GM19240 (cell line): Measurements from ENCODE around the gene TSHZ2.
"Not testable (repeated sequence)": the region's sequence is repeated elsewhere in the genome, so short reads cannot be mapped to it uniquely, and the experiment has no call there.

Source experiments
- DNase-seq: peaks from one replicate; pipeline ENCODE4 v3.0.0; 2011; ENCODE audit warnings: low spot score; ENCODE audit not compliant: insufficient read length

The TSHZ2 gene

GRCh38 chr20:53302695-53303412 lies 330.7 kb downstream of the TSHZ2 start:
- DNase-seq = no peak

DNA sequence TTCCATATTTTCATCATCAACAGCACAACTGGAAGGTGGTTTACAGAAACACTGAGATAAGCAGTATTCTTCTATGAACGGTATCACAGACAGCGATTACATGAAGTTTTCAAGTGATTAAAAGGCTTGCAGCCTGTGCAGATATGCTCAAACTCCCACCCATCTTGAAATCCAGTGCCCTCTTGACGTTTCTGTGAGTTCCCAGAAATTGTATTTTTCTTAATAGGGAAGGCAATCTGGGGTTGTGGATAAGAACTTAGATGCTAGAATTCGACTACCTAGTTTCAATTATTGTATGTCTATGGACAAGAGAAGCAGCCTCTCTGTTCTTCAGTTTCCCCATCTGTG lies 331.2 kb downstream of the TSHZ2 start:
- no peak for DNase-seq

DNA sequence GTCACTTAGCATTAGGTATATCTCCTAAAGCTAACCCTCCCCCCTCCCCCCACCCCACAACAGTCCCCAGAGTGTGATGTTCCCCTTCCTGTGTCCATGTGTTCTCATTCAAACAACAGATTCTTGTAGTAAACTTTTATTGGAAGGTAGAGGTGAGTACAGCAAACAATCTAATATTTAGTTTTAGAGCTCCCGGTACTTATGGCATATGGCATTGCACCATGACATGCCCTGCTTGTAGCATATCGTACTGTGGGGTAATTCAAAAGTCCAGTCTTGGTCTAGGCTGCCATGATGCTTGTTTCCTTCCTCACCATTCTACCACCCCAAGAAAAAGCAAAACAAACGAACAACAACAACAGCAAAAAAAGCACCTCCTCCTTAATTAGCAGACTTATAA lies 332.0 kb downstream of the TSHZ2 start:
- no peak for DNase-seq

DNA sequence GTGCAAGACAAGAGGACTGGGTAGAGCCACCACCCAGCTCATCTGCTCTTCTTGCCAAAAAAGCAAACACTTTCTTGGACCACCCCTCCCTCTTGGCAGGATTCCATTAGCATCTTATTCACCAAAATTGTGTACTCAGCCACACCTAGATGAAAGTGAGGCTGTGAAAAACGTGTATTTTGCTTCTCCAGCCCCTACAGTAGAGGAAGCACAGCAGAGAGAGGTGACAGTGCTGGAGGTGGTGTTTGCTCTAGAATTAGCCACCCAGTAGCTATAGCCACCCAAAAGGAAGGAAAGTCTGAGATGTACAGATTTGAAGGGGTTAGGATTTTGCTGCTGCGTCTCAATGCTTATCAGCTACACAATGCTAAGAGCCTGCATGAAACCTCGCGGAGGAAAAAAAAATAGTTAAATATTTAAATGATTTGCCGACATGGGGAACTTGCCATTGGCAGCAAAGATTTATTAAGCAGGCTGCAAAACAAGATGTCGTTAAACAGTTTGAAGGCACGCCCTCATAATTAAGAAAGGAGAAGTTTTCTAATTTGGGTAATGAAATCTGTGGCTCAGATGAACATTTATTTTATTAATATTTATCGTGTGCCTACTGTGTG lies 334.1 kb downstream of the TSHZ2 start:
- no peak for DNase-seq

DNA sequence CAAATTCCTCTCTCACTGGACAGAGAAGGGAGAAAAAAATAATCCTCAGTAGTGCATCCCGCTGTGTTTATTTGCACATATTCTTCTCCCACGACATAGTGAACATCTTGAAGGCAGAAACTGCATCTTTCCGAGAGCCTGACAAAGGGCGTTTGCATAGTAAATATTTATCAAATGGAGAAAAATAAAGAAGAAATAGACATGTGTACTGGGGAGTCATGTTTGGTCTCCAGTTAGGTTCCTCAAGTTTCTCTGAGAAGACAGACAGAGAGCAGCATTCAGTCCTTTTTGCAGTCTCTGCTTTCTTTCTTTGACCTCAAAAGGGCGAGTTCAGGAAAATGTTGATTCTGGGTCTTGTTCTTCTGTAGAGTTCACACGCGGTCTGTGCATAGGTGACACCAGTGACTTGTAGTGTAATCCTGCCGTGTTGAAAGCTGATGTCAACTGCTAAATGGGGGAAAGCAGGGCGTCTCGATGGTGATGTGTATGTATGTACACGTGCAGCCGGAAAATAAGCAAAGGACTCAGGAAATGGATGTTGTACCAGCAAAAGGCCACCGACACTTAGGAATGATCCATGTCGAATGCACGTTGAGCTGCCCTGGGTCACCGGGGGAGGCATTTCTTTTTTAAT lies 335.9 kb downstream of the TSHZ2 start:
- no peak for DNase-seq

DNA sequence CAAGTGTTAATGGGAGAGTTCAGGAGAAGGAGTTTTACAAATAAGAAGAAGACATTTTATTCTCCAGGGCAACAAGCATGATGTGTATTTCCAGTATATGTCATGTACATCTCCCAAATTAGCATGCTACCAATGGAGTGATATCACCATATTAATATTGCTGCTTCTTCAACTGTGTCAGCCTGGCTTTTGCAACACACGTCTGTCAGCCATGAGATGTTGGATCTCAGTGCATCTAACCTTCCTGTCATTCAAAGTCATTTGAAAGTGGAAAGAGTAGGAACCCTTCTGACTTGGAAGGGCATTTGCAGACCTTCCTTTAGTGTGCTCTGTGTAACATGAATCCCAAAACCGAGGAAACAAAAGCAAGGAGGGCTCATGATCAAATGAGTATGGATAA lies 337.4 kb downstream of the TSHZ2 start:
- DNase-seq = no peak

DNA sequence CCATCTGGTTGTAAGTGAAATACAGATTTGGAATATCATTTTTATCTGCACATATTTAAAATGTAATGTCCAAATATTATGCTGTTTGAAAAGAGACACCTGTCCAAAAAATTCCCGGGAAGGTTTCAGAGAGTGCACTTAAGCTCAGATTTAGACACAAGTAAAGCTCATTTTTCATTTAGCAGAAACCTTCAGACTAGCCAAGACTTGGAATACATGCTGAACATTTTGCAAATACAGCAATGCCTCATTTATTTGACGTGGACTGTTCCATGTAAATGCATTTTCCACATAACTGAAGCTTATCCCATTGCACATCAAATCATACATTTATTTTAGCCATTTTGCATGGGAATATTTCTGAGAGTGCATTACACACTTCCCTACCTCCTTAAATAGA lies 340.8 kb downstream of the TSHZ2 start:
- DNase-seq = no peak

DNA sequence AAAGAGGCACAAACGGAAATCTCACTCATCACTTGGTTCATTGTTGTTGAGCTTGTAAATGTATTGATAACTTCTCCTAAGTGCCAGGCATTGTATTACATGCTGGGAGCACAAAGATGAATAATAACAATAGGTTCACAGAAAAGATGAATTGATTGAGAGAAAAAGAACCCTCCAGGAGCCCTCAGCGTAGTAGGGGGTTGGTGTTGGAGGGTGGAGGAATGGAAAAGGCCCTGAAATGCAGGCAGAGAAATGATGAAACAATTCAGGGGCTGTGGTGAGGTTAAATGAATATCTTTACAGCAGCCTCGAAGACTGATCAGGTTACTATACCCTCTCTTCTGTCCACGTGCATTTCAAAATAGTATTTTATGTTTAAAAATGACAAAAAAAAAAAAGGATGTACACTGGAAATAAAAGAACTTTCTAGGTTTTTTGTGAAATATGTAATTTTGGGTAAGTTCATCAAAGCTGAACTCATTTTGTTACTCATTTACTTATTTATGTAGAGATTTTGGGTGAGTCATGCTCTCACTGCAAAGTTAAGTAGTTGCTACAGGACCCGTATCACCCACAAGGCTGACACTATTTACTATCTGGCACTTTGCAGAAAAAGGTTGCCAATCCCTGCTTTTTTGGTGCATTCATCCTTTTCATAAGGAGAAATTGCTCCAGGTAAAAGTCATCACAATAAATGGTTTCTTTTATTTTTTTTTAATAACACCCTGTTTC lies 344.2 kb downstream of the TSHZ2 start:
- no peak for DNase-seq

- DNase-seq = no peak
These were observed 347.0 kb downstream of the TSHZ2 start for GRCh38 chr20:53319200-53319599.

DNA sequence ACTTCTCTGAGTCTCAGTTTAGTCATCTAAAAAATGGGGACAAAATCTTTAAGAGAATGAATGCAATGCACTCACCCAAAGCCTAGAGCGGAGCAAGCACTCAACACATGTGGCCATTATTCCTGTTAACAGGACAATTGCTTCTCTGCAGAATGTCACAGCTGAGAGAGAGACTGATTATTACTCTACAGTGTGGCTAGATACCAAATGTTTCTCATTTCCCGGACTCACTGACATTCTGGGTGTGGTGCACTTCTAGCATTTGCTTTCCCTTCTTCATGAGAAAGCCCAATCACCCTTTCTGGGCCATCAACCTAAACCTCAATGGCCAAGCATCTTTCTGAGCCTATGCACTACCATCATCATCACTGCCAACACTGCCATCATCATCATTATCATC lies 347.6 kb downstream of the TSHZ2 start:
- no peak for DNase-seq

- no peak for DNase-seq
These were observed 348.5 kb downstream of the TSHZ2 start for GRCh38 chr20:53320701-53321100.

GRCh38 chr20:53321596-53321995 lies 349.4 kb downstream of the TSHZ2 start:
- no peak for DNase-seq

GRCh38 chr20:53322651-53323050 lies 350.5 kb downstream of the TSHZ2 start:
- DNase-seq = no peak

DNA sequence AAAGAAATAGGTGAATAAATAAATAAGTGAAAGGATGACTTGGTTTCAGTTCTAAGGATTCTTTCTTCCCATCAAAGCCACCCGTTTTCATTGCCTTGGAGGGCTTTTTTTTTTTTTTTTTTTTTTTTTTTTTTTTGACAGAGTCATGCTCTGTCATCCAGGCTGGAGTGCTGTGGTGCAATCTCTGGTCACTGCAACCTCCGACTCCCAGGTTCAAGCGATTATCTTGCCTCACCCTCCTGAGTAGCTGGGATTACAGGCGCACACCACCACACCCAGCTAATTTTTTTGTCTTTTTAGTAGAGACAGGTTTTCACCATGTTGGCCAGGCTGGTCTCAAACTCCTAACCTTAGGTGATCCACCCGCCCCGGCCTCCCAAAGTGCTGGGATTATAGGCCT lies 351.3 kb downstream of the TSHZ2 start:
- DNase-seq = not testable (repeated sequence)

DNA sequence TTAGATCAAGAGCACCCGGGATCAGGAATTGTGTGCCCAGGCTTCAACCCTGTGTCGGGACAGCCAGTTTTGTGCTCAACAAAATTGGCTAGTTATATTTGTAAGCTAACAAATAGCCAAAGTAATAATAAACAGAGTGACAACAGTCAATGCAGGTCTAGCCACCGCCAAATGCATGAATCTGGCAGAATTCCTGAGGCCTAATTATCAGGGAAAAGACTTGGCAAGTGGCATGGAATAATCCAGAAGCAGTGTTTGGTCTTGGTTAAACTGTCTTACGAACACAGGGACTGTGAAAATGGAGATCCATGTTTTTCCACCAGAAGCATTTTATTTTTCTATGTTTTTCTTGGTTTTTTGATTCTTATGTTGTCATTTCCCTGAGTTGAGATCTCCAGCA lies 352.7 kb downstream of the TSHZ2 start:
- DNase-seq = no peak

DNA sequence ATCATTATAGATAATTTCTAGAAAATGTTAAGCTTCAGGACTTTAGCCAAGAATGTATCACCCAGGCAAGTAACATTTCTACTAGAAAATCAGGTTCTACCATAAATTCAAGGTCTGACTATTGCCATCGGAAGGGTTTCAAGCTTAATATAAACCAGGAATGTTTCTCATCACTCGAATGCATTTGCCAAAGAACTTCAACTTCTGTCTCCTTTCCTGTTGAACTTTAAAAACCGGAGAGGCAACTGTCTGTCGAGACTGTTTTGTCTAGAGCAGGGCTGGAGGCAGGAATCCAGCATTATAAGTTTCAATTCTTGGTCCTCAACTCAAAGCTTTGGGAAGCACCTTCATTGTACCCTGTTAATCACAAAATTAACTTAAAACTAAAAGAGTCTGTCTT lies 356.8 kb downstream of the TSHZ2 start:
- no peak for DNase-seq

- no peak for DNase-seq
These were observed 357.6 kb downstream of the TSHZ2 start for GRCh38 chr20:53329781-53330180.

- no peak for DNase-seq
These were observed 358.5 kb downstream of the TSHZ2 start for GRCh38 chr20:53330601-53331140.

DNA sequence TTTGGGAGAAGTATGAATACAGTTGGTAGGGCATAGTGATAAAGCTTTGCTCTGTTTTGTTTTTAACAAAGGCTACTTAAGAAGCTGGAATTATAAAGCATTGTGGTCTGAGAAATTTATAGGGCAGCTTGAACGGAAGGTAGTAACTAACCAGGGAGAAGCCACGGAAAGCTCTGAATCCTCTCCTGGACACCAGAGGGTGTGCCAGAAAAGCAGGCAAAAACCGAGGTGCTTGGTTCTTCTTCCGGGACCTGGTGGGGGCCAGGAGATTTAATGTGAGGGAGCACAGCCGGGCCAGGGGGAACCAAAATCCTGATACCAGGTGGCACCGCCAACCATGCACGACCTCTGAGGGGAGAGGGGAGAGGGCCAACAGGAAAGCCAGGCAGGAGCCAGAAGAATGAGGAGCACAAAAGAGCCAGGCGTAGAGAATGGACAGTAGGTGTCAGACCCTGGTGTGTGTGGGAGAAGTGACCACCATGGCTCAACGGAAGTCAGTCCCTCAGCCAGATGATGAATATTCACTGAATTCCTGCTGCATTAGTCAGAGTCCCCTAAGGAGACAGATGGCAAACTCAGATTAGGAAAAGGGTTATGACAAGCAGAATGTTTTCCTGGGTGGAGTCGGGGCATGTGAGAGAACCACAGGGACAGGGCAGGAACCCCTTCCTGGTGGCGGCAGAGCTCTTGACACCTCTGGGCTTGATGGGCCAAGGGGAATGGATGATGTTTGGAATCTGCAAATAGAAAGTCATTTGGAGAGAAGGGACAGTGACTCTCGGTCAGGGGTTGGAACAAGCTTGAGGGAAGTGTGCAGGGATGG lies 359.2 kb downstream of the TSHZ2 start:
- no peak for DNase-seq

DNA sequence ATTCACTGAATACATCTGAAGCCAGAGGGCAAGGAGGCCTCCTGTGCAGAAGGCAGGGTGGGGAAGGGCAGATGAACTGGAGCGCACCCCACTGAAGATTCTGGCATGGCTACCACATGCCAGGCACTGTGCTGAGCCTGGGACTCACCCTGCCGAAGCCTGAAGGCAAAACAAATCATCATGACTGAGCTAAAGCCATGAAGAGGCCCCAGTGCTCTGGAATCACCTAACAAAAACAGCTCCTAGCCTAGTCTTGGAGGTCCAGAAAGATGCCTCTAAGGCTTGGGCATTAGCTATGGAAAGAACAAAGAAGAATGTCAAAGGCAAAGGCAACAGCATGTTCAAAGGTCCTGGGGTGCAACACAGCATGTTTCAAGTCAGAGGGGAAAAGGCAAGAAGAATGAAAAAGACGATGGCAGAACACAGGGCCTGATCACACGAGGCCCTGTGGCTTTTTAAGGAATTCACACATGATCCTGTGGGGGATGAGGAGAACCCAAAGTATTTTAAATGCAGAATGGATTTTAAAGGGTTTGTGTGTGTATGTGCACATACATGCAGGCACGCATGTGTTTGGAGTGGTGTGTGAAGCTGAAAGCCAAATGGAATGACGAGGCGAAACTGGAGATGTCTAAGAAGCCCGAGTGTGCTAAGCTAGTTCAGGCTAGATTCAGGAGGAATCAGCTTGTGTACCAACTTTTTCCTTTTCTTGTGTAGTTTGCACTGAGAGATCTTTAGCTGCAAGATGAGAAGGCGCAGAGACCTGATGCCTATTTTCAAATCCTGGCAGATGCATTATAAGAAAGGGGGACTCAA lies 360.1 kb downstream of the TSHZ2 start:
- no peak for DNase-seq
